Activated CD4-positive, alpha-beta T cell treated with anti-CD3 and anti-CD28 coated beads, Interleukin-2, amount 10 ng/mL, durations not matched to agents 7 days and 5 days (primary cell): Measurements from ENCODE around the gene ARF6. TPM values are rescaled to one million over a fixed set of nuclear protein-coding genes. Genes with fewer than 3 reads are reported as not detected.
A peak's percentile ranks its signal among the peaks of the same experiment; 100 is the strongest.

Source experiments
- CTCF ChIA-PET: fragments of 350-600 bp; sonication (Branson Sonifier 250); formaldehyde crosslinking; loops from one replicate; lab custom pipeline; 2021; ENCODE audit warnings: antibody characterized with exemption; lab: Charles Lee
- POLR2A ChIA-PET: fragments of 350-600 bp; sonication (Branson Sonifier 250); formaldehyde crosslinking; loops from one replicate; lab custom pipeline; 2021; ENCODE audit warnings: antibody characterized with exemption; lab: Charles Lee
- DNase-seq: peaks from one replicate; pipeline ENCODE4 v3.0.0-alpha.2; 2020
- H3K27ac Mint-ChIP-seq: one replicate; pipeline ENCODE4 v1.8.0; 2021; ENCODE audit warnings: mild to moderate bottlenecking, moderate library complexity, mixed read lengths
- H3K27me3 Mint-ChIP-seq: one replicate; pipeline ENCODE4 v1.8.0; 2021; ENCODE audit warnings: mixed read lengths
- H3K36me3 Mint-ChIP-seq: one replicate; pipeline ENCODE4 v1.8.0; 2021; ENCODE audit warnings: low read depth, mixed read lengths
- H3K4me1 Mint-ChIP-seq: one replicate; pipeline ENCODE4 v1.8.0; 2021; ENCODE audit warnings: mixed read lengths
- H3K4me3 Mint-ChIP-seq: one replicate; pipeline ENCODE4 v1.8.0; 2021; ENCODE audit warnings: mild to moderate bottlenecking, moderate library complexity, mixed read lengths
- H3K9me3 Mint-ChIP-seq: one replicate; pipeline ENCODE4 v1.8.0; 2021; ENCODE audit warnings: mixed read lengths
- total RNA-seq, 2 experiments: library from RNA; stranded (reverse); gene quantifications; one replicate each; pipeline ENCODE4 v1.2.3, GENCODE V29; 2021

ARF6 gene
- 100 to 1,000 TPM; 160 to 165 TPM for total RNA-seq

- H3K4me1 Mint-ChIP-seq = peaks cover 22% of the 10 kb centered on the region
- H3K36me3 Mint-ChIP-seq = peaks cover 44% of the 10 kb centered on the region
- POLR2A ChIA-PET = interaction anchor here (0.5 to 1.3 kb wide), 5 partner anchors 25 to 289 kb away, joined by 3 to 5 read pairs (median 3); no protein-coding TSS in a partner anchor
- no peaks in the 10 kb centered on the region for H3K27me3 Mint-ChIP-seq
- peak within 1 kb of the TSS; percentile 99 for H3K27ac Mint-ChIP-seq
- no peaks in the 10 kb centered on the region for H3K9me3 Mint-ChIP-seq
- DNase-seq = peak; percentile 97
- H3K4me3 Mint-ChIP-seq = peak within 1 kb of the TSS; percentile 97
- CTCF ChIA-PET = interaction anchor here (0.6 to 3.6 kb wide), 14 partner anchors 11 to 258 kb away, joined by 3 to 22 read pairs (median 4); partner anchors contain the start of gene DNAAF2
Observed at GRCh38 chr14:49892636-49893308, at the start of gene ARF6. Gene ARF6 (plus strand): TSS chr14:49893082. CDS start chr14:49893737, 655 bp downstream.

GRCh38 chr14:49849213-49849847 lies 43.6 kb upstream of the ARF6 start:
- no peak overlapping the region for H3K4me3 Mint-ChIP-seq

GRCh38 chr14:49851813-49852212 lies 41.1 kb upstream of the ARF6 start:
- H3K9me3 Mint-ChIP-seq = no peaks in the 10 kb centered on the region
- H3K27ac Mint-ChIP-seq = peak overlapping the region; percentile 97
- H3K27me3 Mint-ChIP-seq = no peaks in the 10 kb centered on the region
- no peak for DNase-seq
- POLR2A ChIA-PET = interaction anchor here (0.5 to 1.8 kb wide), 7 partner anchors 10 to 267 kb away, joined by 3 to 15 read pairs (median 5); partner anchors contain the start of genes KLHDC2, MGAT2 and RPL36AL
- CTCF ChIA-PET = interaction anchor here (0.6 to 10.6 kb wide), 32 partner anchors 9 to 680 kb away, joined by 3 to 164 read pairs (median 4); partner anchors contain the start of genes DNAAF2, MAP4K5, MGAT2 and RPL36AL
- peaks cover 24% of the 10 kb centered on the region for H3K36me3 Mint-ChIP-seq
- H3K4me1 Mint-ChIP-seq = peaks cover 44% of the 10 kb centered on the region
- peak overlapping the region; percentile 92 for H3K4me3 Mint-ChIP-seq

More at GRCh38 chr14:49849213-49849847, 43.6 kb upstream of the ARF6 start:
- H3K4me1 Mint-ChIP-seq = peaks cover 41% of the 10 kb centered on the region
- no peak for DNase-seq
- peaks cover 36% of the 10 kb centered on the region for H3K36me3 Mint-ChIP-seq
- no peak overlapping the region for H3K27ac Mint-ChIP-seq
- CTCF ChIA-PET = interaction anchor here (0.6 to 10.6 kb wide), 3 partner anchors 12 to 252 kb away, joined by 3 to 164 read pairs (median 5); no protein-coding TSS in a partner anchor
- H3K9me3 Mint-ChIP-seq = no peaks in the 10 kb centered on the region
- POLR2A ChIA-PET = no interaction called here
- H3K27me3 Mint-ChIP-seq = no peaks in the 10 kb centered on the region

GRCh38 chr14:49852301-49853157 lies 40.4 kb upstream of the ARF6 start, which contains the start of gene NEMF:
Gene NEMF (minus strand): TSS chr14:49852788. CDS start chr14:49852753, 35 bp downstream.
- Mint-ChIP-seq H3K36me3 (peaks cover 24% of the 10 kb centered on the region), H3K9me3 (no peaks in the 10 kb centered on the region), H3K27ac (peak within 1 kb of the TSS; percentile 97), H3K4me1 (peaks cover 45% of the 10 kb centered on the region), H3K27me3 (no peaks in the 10 kb centered on the region), H3K4me3 (peak within 1 kb of the TSS; percentile 92)
- POLR2A ChIA-PET = interaction anchor here (0.5 to 1.8 kb wide), 10 partner anchors 9 to 297 kb away, joined by 3 to 15 read pairs (median 4); partner anchors contain the start of genes KLHDC2, MGAT2 and RPL36AL
- peak; percentile 90 for DNase-seq
- CTCF ChIA-PET = interaction anchor here (0.5 to 10.6 kb wide), 47 partner anchors 9 to 679 kb away, joined by 3 to 164 read pairs (median 4); partner anchors contain the start of genes DNAAF2, KLHDC1, KLHDC2 and MAP4K5

GRCh38 chr14:49853158-49853477 lies 39.8 kb upstream of the ARF6 start:
- Mint-ChIP-seq H3K4me3 (peak overlapping the region; percentile 92), H3K9me3 (no peaks in the 10 kb centered on the region), H3K27me3 (no peaks in the 10 kb centered on the region), H3K36me3 (peaks cover 23% of the 10 kb centered on the region), H3K4me1 (peaks cover 48% of the 10 kb centered on the region), H3K27ac (peak overlapping the region; percentile 97)
- no peak for DNase-seq
- ChIA-PET CTCF (interaction anchor here (0.5 to 10.6 kb wide), 44 partner anchors 8 to 614 kb away, joined by 3 to 164 read pairs (median 4); partner anchors contain the start of genes ARF6, DNAAF2, KLHDC2 and MGAT2), POLR2A (interaction anchor here (0.5 to 1.8 kb wide), 5 partner anchors 9 to 296 kb away, joined by 3 to 15 read pairs (median 4); partner anchors contain the start of gene KLHDC2)

GRCh38 chr14:49853572-49854375 lies 39.1 kb upstream of the ARF6 start:
- peak; percentile 83 for DNase-seq
- peaks cover 2% of the 10 kb centered on the region for H3K9me3 Mint-ChIP-seq
- peak overlapping the region; percentile 97 for H3K27ac Mint-ChIP-seq
- ChIA-PET CTCF (interaction anchor here (0.6 to 10.6 kb wide), 26 partner anchors 7 to 454 kb away, joined by 3 to 164 read pairs (median 4); partner anchors contain the start of genes ARF6, DNAAF2, MGAT2 and RPL36AL), POLR2A (interaction anchor here (0.7 kb wide), 1 partner anchor 262 kb away, joined by 3 read pairs; the partner anchor contains the start of gene VCPKMT)
- peaks cover 50% of the 10 kb centered on the region for H3K4me1 Mint-ChIP-seq
- H3K36me3 Mint-ChIP-seq = peaks cover 21% of the 10 kb centered on the region
- H3K27me3 Mint-ChIP-seq = no peaks in the 10 kb centered on the region
- peak overlapping the region; percentile 92 for H3K4me3 Mint-ChIP-seq

- no peaks in the 10 kb centered on the region for H3K27me3 Mint-ChIP-seq
- H3K4me3 Mint-ChIP-seq = no peak overlapping the region
- POLR2A ChIA-PET = no interaction called here
- DNase-seq = no peak
- H3K27ac Mint-ChIP-seq = no peak overlapping the region
- CTCF ChIA-PET = interaction anchor here (0.7 to 1.7 kb wide), 5 partner anchors 22 to 960 kb away, joined by 3 to 6 read pairs (median 6); partner anchors contain the start of gene VCPKMT
- H3K36me3 Mint-ChIP-seq = no peaks in the 10 kb centered on the region
- peaks cover 43% of the 10 kb centered on the region for H3K4me1 Mint-ChIP-seq
- peaks cover 2% of the 10 kb centered on the region for H3K9me3 Mint-ChIP-seq
Observed at GRCh38 chr14:49857427-49858003, 35.4 kb upstream of the ARF6 start.

- no peak for DNase-seq
- peaks cover 2% of the 10 kb centered on the region for H3K9me3 Mint-ChIP-seq
- no peak overlapping the region for H3K4me3 Mint-ChIP-seq
- no peak overlapping the region for H3K27ac Mint-ChIP-seq
- peaks cover 39% of the 10 kb centered on the region for H3K4me1 Mint-ChIP-seq
- no peaks in the 10 kb centered on the region for H3K36me3 Mint-ChIP-seq
- ChIA-PET CTCF (interaction anchor here (0.6 to 6.6 kb wide), 10 partner anchors 9 to 960 kb away, joined by 3 to 164 read pairs (median 6); partner anchors contain the start of genes NEMF and VCPKMT), POLR2A (interaction anchor here (0.7 to 0.9 kb wide), 2 partner anchors 10 to 144 kb away, joined by 3 to 6 read pairs; no protein-coding TSS in a partner anchor)
- no peaks in the 10 kb centered on the region for H3K27me3 Mint-ChIP-seq
Observed at GRCh38 chr14:49858383-49858782, 34.5 kb upstream of the ARF6 start.

GRCh38 chr14:49860988-49861698 lies 31.7 kb upstream of the ARF6 start:
- Mint-ChIP-seq H3K36me3 (no peaks in the 10 kb centered on the region), H3K27me3 (no peaks in the 10 kb centered on the region), H3K4me1 (peaks cover 27% of the 10 kb centered on the region), H3K27ac (no peak overlapping the region), H3K4me3 (no peak overlapping the region), H3K9me3 (peaks cover 2% of the 10 kb centered on the region)
- ChIA-PET POLR2A (interaction anchor here (2.3 to 2.6 kb wide), 2 partner anchors 9 to 140 kb away, joined by 15 to 17 read pairs; partner anchors contain the start of gene NEMF), CTCF (interaction anchor here (0.5 to 10.6 kb wide), 64 partner anchors 11 to 394 kb away, joined by 3 to 164 read pairs (median 7); partner anchors contain the start of genes ARF6, DNAAF2, KLHDC1 and KLHDC2)
- DNase-seq = no peak

- Mint-ChIP-seq H3K4me1 (peaks cover 27% of the 10 kb centered on the region), H3K27ac (no peak overlapping the region), H3K36me3 (no peaks in the 10 kb centered on the region), H3K27me3 (no peaks in the 10 kb centered on the region), H3K9me3 (peaks cover 2% of the 10 kb centered on the region), H3K4me3 (no peak overlapping the region)
- ChIA-PET CTCF (interaction anchor here (0.5 to 10.6 kb wide), 82 partner anchors 10 to 663 kb away, joined by 3 to 164 read pairs (median 6); partner anchors contain the start of genes ARF6, DNAAF2, KLHDC1 and KLHDC2), POLR2A (interaction anchor here (0.7 to 2.6 kb wide), 5 partner anchors 9 to 401 kb away, joined by 3 to 17 read pairs (median 15); partner anchors contain the start of gene NEMF)
- peak; percentile 70 for DNase-seq
Observed at GRCh38 chr14:49861699-49862088, 31.2 kb upstream of the ARF6 start.
